ENCODE measurements around the gene SCAMP3. TPM values are rescaled to one million over a fixed set of nuclear protein-coding genes. Genes with fewer than 3 reads are reported as not detected.

SCAMP3 gene
- total and polyA plus RNA-seq, 2 donors (not counting 3 experiments of a cell fraction or from before 2014, with no cell fraction given): 80.1 to 306 TPM

- peak overlapping the region; percentile 94 for H3K9ac ChIP-seq (replicated peaks; ENCODE audit: extremely low read depth, insufficient read depth, low read length)
- peaks cover 48% of the 10 kb centered on the region for H3K79me2 ChIP-seq (ENCODE audit: control insufficient read depth, insufficient read depth, low read length)
- POLR2A ChIA-PET: interaction anchor here (1.1 kb wide), 1 partner anchor 11 kb away, joined by 4 read pairs; the partner anchor contains the start of gene RUSC1
- dilution Hi-C loops (cut with MboI; ENCODE audit: extremely low pct_ligation_motif_present, low sequenced_read_pairs): no loop called here
- H3K27ac ChIP-seq (ENCODE audit: insufficient read depth, low read depth, low read length): peak overlapping the region; percentile 88
- intact Hi-C loops (cut with micrococcal nuclease): loop anchor here (1.0 to 5.0 kb wide), 4 partner anchors 14 to 117 kb away; partner anchors contain the start of genes CLK2 and MTX1
- peaks cover 24% of the 10 kb centered on the region for H3K4me1 ChIP-seq (ENCODE audit: control insufficient read depth, extremely low read depth, insufficient read depth, low read length)
- FAIRE-seq (no peak), DNase-seq (ENCODE audit: low read depth, low spot score) (peak; percentile 69)
- no TSS peak for BruUV-seq (replicated peaks)
- TF ChIP-seq CTCF (IDR thresholded peaks at IDR 0.05; ENCODE audit: extremely low read depth in 1 of 2, insufficient read depth in 1 of 2, low read depth in 1 of 2, low read length in 2 of 2): peak in 1 of 2 donors; percentile 10
- TF ChIP-seq POLR2AphosphoS5 (IDR thresholded peaks at IDR 0.05; ENCODE audit: insufficient read depth, low read depth, low read length): peak; percentile 82
- no peak for TF ChIP-seq EZH2 (IDR thresholded peaks at IDR 0.05; ENCODE audit: borderline replicate concordance, low read depth, low read length, severe bottlenecking)
- TF ChIP-seq MYC (IDR thresholded peaks at IDR 0.05; ENCODE audit: low read depth, low read length): peak; percentile 7
- TF ChIP-seq POLR2A (IDR thresholded peaks at IDR 0.05; ENCODE audit: low read depth, low read length): peak; percentile 67
- TF ChIP-seq JUN (IDR thresholded peaks at IDR 0.05; ENCODE audit: borderline replicate concordance, insufficient read depth, insufficient read length, low read depth): no peak
- H3K4me3 ChIP-seq (replicated peaks in 1 of 3; ENCODE audit: insufficient read depth in 1 of 3, low read depth in 1 of 3, low read length in 3 of 3): peak overlapping the region; percentile 47 to 86 (median 84)
- no peak overlapping the region for H2AFZ ChIP-seq (ENCODE audit: low read depth, low read length)
- no peaks in the 10 kb centered on the region for H4K20me1 ChIP-seq (replicated peaks; ENCODE audit: control insufficient read depth, extremely low read depth, insufficient read depth, low read length)
- no peaks in the 10 kb centered on the region for H3K9me1 ChIP-seq (replicated peaks; ENCODE audit: control insufficient read depth, extremely low read depth, insufficient read depth, low read length)
- CTCF ChIA-PET: interaction anchor here (1.4 to 1.8 kb wide), 3 partner anchors 11 to 59 kb away, joined by 4 to 9 read pairs (median 6); partner anchors contain the start of gene RUSC1
- peak overlapping the region; percentile 75 for H3K4me2 ChIP-seq (ENCODE audit: insufficient read depth, low read length)
- H3K36me3 ChIP-seq (ENCODE audit: control insufficient read depth in 2 of 2, extremely low read depth in 1 of 2, insufficient read depth in 2 of 2, low read length in 2 of 2): peaks cover 9 to 13% of the 10 kb centered on the region in 2 experiments
- no peaks in the 10 kb centered on the region for H3K27me3 ChIP-seq (ENCODE audit: control insufficient read depth in 2 of 2, insufficient read depth in 2 of 2, low read length in 2 of 2)
- no peaks in the 10 kb centered on the region for H3K9me3 ChIP-seq (replicated peaks; ENCODE audit: control insufficient read depth, insufficient read depth, low read length)
Observed at GRCh38 chr1:155309423-155310021, 47.4 kb upstream of the SCAMP3 start.

Data from endothelial cell of umbilical vein (primary cell).